ENCODE data around the gene ODAD4. TPM values are rescaled to one million over a fixed set of nuclear protein-coding genes. Genes with fewer than 3 reads are reported as not detected.

The ODAD4 gene
- total and polyA plus RNA-seq, 2 of the 4 experiments (the other 2 are of a cell fraction): 0.38 to 0.54 TPM

- Histone ChIP-seq H3K4ac (ENCODE audit: low read depth, low read length) (no peak overlapping the region), H4K5ac (ENCODE audit: low read depth, low read length) (no peak overlapping the region), H3K56ac (ENCODE audit: extremely low read depth, insufficient read depth, low read length) (no peak overlapping the region), H3K79me1 (ENCODE audit: low read depth in 1 of 2, low read length in 2 of 2) (peaks cover 43 to 70% of the 10 kb centered on the region in 2 experiments), H3K4me3 (ENCODE audit: insufficient read depth, low read depth, low read length) (no peak overlapping the region), H3K9me3 (ENCODE audit: control insufficient read depth, insufficient read depth, low read length) (no peaks in the 10 kb centered on the region), H3K27me3 (ENCODE audit: control insufficient read depth, insufficient read depth, low read length) (no peaks in the 10 kb centered on the region), H2BK20ac (ENCODE audit: low read depth, low read length) (no peak overlapping the region), H3K23ac (ENCODE audit: low read depth, low read length) (no peak overlapping the region), H4K8ac (ENCODE audit: low read depth in 2 of 2, low read length in 2 of 2) (no peak overlapping the region), H3K18ac (ENCODE audit: low read depth, low read length) (no peak overlapping the region), H2AK5ac (ENCODE audit: low read depth, low read length) (no peak overlapping the region), H3K4me1 (ENCODE audit: control insufficient read depth, insufficient read depth, low read length) (peaks cover 5% of the 10 kb centered on the region), H3K9me1 (ENCODE audit: insufficient read depth, low read length) (peaks cover 8% of the 10 kb centered on the region), H3K27ac (ENCODE audit: insufficient read depth, low read length) (no peak overlapping the region), H2AK9ac (replicated peaks; ENCODE audit: low read depth, low read length, poor library complexity) (no peak overlapping the region), H3K4me2 (ENCODE audit: low read depth, low read length) (no peak overlapping the region), H4K20me1 (ENCODE audit: insufficient read depth, low read length) (peaks cover 17% of the 10 kb centered on the region), H2AFZ (replicated peaks; ENCODE audit: low read length, poor library complexity) (no peak overlapping the region), H3K14ac (replicated peaks; ENCODE audit: low read depth, low read length) (no peak overlapping the region), H4K91ac (ENCODE audit: insufficient read depth, low read depth, low read length) (no peak overlapping the region), H2BK120ac (ENCODE audit: low read depth, low read length) (no peak overlapping the region), H2BK5ac (ENCODE audit: low read depth, low read length, poor library complexity, severe bottlenecking) (no peak overlapping the region), H2BK15ac (ENCODE audit: low read depth, low read length) (no peak overlapping the region), H3K9ac (ENCODE audit: low read depth, low read length) (no peak overlapping the region), H3K36me3 (ENCODE audit: control insufficient read depth, insufficient read depth, low read length) (peaks cover 82% of the 10 kb centered on the region)
- dilution Hi-C loops (cut with HindIII; ENCODE audit: low sequenced_read_pairs, unreplicated experiment) (no loop called here), intact Hi-C loops (cut with micrococcal nuclease) (no loop called here), in situ Hi-C loops (cut with MboI; ENCODE audit: low sequenced_read_pairs) (no loop called here)
- TF ChIP-seq BHLHE40 (IDR thresholded peaks at IDR 0.05; ENCODE audit: low read depth, low read length) (no peak), MXI1 (IDR thresholded peaks at IDR 0.05; ENCODE audit: borderline replicate concordance, low read depth, low read length) (no peak), POLR2A (IDR thresholded peaks at IDR 0.05; ENCODE audit: low read depth, low read length) (no peak), RFX5 (IDR thresholded peaks at IDR 0.05; ENCODE audit: low read depth, low read length) (no peak), USF2 (IDR thresholded peaks at IDR 0.05; ENCODE audit: low read depth, low read length) (no peak), ELK1 (IDR thresholded peaks at IDR 0.05; ENCODE audit: borderline replicate concordance, low read depth, low read length) (no peak), RCOR1 (IDR thresholded peaks at IDR 0.05; ENCODE audit: insufficient replicate concordance, low read length) (no peak), FOS (IDR thresholded peaks at IDR 0.05; ENCODE audit: low read depth, low read length) (no peak), RAD21 (IDR thresholded peaks at IDR 0.05; ENCODE audit: low read length) (no peak), CEBPB (IDR thresholded peaks at IDR 0.05; ENCODE audit: low read depth, low read length) (no peak)
- DNase-seq: no peak
- ATAC-seq (ENCODE audit: low read depth): no peak
- WGBS, 2 experiments (ENCODE audit: extremely low coverage in 2 of 2, insufficient read length in 1 of 2): 80% methylated on average over 1 of the region's 11 CpGs; no CpG with 5 or more reads in 1 of the 2 experiments
- BruUV-seq (replicated peaks): no TSS peak
- CTCF ChIA-PET: no interaction called here
- POLR2A ChIA-PET (ENCODE audit: unreplicated experiment): no interaction called here
These were observed 28.8 kb upstream of the ODAD4 start for GRCh38 chr17:41901646-41902045.
